ENCODE results near the gene GSDMA.

GSDMA gene

DNA sequence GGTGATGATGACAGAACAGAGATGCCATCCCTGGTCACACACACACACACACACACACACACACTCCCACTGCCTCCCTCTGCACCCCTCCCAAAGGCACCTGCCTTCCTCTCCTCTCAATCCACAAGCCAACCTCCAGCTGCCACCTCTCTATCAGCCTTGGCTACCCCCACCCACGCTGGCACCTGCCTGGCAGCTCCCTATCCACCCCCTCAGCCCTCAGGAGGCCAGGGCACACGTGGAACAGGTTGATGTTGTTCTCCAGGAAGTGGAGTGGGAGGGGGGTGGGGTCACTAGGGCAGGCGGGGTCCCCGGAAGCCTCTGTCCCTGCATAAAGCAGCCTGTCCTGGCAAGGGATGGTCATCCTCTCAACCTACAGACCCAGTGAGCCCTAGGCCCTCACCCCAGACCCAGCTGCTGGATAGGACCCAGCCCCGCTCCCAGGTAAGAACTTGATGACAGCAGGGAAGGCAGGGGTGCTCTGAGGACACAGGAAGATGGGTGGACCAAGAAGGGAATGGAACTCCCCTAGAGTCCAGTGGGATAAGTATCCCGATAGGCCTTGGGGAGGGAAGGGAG, at the start of gene GSDMA:
GSDMA (plus strand) TSS at position 363 of the 579 bp plus-strand sequence. CDS start 2,684 bp downstream, outside the sequence.
- peak; percentile 23 for DNase-seq

GRCh38 chr17:39913989-39914388, 48.8 kb upstream of the GSDMA start:
- DNase-seq: no peak

DNA sequence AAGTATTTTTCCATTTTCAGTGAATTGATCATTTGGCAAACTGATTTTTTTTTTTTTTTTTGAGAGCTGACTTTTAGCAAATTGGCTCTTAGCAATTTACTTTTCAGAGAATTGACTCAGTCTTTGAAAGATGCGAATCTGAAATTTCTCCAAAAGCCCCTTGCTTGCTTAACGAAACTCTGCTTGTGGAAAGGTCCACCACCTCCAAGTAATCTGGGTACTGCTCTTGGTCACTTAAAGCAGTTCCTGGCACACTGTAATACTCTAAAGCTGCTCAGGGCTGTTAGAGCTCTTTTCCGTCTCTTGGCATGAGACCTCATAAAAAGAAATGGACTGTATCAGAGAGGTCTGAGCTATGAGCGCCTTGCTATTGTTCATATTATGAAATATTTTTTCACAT, 47.2 kb upstream of the GSDMA start:
- no peak for DNase-seq

DNA sequence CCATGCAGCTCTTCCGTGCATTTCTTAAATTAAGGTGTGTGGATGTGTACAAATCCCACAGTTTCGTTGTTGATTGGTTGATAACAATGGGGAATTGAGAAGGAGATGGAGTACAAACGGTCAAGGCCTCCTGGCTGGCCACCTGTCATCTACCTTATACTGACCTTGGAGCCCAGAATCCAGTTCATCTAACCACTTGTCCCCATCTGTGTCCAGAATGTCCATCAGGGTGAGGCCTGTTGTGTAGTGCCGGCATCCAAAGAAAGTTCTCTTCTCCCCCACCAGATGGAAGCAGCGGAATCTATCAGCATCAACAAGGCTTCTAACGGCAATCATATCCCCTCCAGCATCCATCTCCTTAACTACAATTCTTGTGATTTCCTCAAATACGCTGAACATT, 45.9 kb upstream of the GSDMA start:
- no peak for DNase-seq

DNA sequence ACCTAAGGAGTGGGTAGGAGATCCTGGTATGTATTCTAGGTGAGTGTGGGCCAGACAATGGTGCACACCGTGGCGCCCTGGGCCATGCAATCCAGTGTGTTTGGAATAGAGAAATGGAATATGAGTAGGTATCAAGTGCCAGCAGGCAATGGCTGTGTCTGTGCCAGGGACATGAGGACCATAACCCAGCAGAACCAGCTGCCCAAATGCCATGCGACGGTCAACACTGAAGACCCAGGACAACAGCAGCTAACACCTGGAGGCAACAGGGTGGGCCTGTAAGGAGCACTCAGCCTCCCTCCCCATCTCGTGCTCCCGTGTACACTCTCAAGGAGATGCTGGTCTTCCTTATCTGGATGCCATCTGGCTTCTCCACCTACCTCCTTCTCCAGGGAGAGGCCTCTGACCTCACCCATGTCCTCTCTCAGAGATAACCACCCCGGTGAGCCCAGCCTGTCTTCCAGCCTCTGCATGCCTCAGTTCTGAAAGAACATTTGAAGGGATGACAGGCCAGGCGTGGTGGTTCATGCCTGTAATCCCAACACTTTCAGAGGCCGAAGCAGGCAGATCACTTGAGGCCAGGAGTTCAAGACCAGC, 43.6 kb upstream of the GSDMA start:
- DNase-seq: no peak

DNA sequence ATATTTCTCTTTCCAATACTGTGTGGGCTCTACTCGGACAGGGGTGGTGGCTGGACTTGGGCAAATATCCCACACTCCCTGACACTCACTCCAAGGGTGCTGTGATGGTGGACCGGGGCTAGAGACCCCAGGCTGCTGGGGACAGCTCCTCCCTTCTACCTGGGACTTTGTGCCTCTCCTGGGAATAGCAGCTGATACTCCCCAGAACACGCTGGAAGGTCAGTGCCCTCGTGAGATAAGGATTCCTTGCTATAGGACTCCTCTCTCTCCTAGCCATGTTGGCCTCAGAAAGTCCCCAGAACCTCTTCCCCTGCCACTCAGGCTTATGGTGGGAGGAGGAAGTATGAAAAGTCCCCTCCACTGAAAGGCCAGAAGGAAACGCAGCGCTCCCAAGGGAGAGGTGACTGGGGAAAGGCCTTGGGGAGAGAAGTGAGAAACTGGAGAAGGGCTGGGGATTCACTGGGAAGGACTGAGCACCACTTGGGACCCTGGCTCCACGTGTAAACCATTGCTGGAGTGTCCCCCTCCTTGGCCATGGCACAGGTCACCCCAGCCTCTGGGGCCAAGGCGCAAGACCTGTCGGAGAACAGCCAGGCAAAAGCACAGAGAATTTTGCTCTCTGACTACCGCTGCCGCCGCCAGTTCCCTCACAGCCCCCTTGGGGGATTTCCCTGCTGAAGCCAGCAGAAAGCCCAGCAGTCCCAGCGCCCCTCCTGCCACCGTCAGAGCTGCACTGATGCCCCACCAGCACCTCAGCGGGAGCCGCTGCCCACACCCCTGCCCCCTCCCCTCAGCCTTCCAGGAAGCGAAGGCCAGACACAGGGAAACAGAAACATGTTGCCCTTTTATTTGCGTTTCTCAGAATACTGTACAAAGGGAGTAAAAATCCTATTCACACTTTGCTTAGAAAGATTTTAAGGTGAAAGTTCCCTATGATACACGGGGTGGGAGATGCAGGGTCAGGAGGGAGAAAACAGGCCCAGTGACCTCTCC, 42.3 kb upstream of the GSDMA start:
- peak; percentile 68 for DNase-seq

GRCh38 chr17:39921323-39921722, 41.5 kb upstream of the GSDMA start:
- peak; percentile 31 for DNase-seq

DNA sequence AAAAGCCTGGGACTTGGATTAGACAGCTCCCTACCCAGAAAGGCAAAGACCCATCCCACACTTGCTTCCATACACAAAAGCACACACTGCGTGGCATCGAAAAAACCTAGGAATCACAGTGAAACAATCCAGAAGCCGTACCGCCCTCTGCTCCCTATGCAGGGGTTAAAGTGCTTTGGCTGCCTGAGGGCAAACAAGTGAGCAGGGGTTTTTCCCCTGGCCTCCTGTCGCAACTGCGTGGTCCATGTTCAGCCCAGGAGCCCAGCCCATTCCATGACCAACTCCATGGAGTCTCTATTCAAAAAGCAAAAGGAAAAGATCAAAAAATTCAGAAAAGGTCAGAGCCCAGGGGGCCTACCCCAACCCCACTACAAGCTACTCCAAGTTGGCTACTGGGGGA, 40.8 kb upstream of the GSDMA start:
- DNase-seq: no peak

DNA sequence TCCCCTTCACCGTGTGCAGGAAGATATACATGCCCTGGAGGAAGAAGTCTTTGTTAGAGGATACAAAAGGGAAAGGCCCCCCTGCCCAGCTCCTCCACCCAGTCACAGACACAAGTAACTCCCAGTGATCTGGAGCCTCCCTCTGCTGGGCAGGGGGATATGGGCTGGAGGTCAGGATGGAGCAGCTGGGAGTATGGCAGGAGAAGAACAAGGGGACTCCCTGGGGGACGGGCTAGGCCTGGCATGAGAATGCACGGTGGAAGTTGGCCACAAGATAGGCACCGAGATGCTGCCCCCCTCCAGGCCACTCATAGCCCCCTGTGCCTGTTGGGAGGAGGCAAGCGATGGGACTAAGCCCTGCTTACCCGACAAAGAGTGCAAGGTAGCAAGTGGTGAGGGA, 39.6 kb upstream of the GSDMA start:
- DNase-seq: no peak

GRCh38 chr17:39923836-39924690, 38.7 kb upstream of the GSDMA start:
- no peak for DNase-seq

GRCh38 chr17:39924691-39925055, 38.1 kb upstream of the GSDMA start:
- no peak for DNase-seq

GRCh38 chr17:39925282-39926134, 37.3 kb upstream of the GSDMA start:
- DNase-seq: no peak

DNA sequence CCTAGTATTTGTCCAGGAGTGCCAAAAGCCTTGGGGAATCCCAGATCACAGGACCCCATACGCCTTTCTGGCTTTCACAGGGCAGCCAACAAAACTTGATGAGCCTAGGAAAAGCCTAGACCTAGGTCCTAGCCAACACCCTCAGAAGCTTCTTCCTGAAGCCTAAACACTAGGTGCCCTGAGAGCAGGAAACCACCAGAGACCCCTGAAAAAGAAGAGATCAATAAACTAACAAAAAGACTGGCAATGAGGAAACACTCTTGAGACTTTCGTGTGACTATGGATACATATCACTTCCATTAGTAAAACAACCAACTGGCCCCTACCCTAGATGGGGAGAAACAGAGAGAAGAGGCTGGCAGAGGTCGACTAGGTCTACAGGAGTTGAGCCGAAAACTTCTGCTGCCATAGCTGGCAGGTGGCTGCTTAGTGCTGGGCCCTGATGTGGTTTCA, 36.6 kb upstream of the GSDMA start:
- no peak for DNase-seq

DNA sequence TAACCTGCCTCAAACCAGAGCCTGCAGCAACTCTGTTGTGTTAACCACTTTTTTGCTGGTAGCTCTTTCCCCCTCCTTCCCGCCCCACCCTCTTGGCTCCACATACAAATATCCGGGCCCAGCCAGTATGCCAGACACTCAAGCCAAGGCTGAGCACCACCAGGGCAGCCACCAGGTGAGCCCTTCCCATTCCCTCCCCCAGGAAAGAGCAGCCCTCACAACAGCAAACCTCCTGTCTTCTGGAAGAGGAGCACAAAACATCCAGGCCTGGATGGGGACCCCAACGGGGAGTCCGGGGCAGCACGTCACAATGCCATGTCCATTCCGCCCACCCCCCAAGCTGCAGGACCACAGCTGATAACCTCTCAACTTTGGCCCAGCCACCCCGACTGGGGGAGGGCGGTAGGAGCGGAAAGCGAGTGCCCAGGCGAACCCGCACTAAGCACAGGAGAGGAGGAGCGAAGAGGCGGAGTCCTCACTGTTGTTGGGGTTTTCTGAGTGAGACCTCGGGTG, 36.2 kb upstream of the GSDMA start:
- peak; percentile 58 for DNase-seq

DNA sequence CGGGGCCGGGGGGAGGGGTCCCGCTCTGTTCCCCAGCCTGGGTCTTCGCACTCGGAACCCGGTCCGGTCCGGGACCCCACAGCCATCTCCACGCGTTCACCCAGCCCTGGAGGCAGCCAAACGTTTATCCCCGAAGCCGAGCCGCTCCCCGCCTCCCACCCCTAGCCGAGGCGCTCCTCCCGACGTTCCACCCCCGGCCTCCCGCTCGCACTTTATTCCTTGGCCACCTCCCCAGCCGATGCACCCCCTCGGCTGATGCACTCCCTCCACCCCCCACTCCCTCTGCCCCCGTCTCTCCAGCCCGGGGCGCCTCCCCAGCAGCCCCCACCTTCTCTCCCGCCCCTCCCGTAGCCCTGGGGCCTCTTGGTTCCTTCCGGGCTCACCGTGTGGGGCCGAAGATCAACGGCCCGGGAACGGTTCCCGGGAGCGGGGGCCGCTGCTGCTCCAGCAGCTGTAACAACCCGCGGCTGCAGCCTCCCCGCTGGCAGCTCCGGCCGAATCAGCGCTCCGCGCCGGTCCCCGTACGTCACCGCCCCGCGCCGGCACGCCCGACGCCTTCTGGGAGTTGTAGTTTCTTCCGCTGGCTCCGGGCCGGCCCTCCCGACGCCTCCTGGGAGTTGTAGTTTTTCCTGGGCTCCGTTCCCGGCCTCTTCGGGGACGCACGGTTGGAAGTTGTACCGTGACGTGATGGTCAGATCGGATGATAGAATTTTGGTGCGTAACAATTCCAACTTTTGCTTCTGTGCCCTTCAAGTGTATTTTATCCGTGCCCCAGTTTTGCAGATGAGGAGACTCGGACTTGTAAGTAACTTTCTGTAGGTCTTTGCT, 35.5 kb upstream of the GSDMA start, which contains the start of the genes LRRC3C and ORMDL3:
LRRC3C (plus strand) TSS at position 632 of the 828 bp plus-strand sequence. CDS start 13,792 bp downstream, outside the sequence.
ORMDL3 (minus strand) TSS at position 501 of the 828 bp plus-strand sequence. CDS start 3,398 bp downstream, outside the sequence.
- peak; percentile 90 for DNase-seq

DNA sequence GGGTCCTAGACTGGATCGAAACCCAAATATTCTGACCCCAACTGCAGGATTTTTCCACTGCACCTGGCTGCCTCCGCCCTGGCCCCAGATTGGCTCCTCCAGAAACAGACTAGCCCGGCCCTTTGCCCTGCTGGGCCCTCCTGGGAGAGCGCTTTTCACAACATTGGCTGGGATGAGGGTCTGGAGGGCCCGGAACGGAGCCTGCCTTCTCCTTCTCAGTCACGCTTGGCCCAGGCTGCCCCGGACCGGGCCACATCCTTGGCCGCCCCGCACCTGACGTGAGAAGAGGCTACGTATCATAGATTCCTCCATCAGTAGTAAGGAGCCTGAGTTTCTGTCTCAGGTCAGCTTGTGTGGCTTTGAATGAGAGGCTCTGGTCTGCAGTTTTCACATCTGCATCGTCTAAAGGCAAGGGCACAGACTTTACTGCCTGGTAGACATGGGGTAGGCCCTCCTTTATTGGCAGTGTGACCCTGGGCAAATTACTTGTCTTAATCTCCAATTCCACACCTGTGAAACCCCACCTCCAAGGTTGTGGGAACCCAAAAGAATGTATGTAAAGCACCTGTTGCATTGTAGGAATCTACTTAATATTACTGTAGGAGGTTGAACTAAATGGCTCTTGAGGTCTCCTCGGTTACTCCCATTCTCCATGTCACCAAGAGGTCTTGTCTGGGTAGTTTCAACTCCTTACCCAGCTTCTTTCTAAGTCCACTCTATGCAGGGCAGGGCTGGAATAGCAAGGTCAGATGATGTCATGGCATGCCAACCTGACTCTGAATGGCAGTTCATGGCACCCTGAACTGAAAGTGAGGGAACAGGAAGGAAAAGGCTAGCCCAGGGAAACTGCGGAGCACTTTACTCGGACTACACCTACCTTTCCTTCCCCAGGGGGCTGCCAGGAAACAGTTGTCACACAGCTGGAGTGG, 34.6 kb upstream of the GSDMA start:
- DNase-seq: no peak

- DNase-seq: no peak
Measured at GRCh38 chr17:39928858-39929645, 33.8 kb upstream of the GSDMA start.
